A549 (cell line): Measurements from ENCODE around the gene SLC9A3.

Experiments used
- CEBPB ChIP-seq, 2 experiments: fragments of >200 bp in 1 of 2; sonication (Bioruptor Twin) in 1 of 2; formaldehyde crosslinking in 1 of 2; IDR thresholded peaks; 2 replicates each; pipeline ENCODE4 v1.6.1; 2012 to 2016
- EP300 ChIP-seq, 2 experiments: fragments of >200 bp; sonication (Bioruptor Twin); formaldehyde crosslinking; IDR thresholded peaks; 2 replicates in 1 of 2; 3 replicates in 1 of 2; pipeline ENCODE4 v1.6.1; 2016 to 2017
- ESRRA ChIP-seq: fragments of 150-350 bp; IDR thresholded peaks from 2 replicates; pipeline ENCODE4 v1.6.1; 2014; ENCODE audit warnings: mild to moderate bottlenecking, low read length, borderline replicate concordance
- POLR2A ChIP-seq: IDR thresholded peaks from 2 replicates; pipeline ENCODE4 v1.6.1; 2012; ENCODE audit warnings: mild to moderate bottlenecking, low read length
- TFCP2L1 ChIP-seq: fragments of 250-450 bp; sonication (Bioruptor Pico); IDR thresholded peaks from 2 replicates; pipeline ENCODE4 v1.5.0; 2021; ENCODE audit warnings: mild to moderate bottlenecking
- TF ChIP-seq, protein P1 (sequence below): fragments of >200 bp; sonication (Bioruptor Twin); formaldehyde crosslinking; IDR thresholded peaks from 3 replicates; pipeline ENCODE4 v1.5.1; 2016
- TF ChIP-seq, protein P2 (sequence below): fragments of 450-650 bp; IDR thresholded peaks from 2 replicates; pipeline ENCODE4 v1.6.1; 2014; ENCODE audit warnings: antibody characterized with exemption

- TF ChIP-seq, protein P1, sequence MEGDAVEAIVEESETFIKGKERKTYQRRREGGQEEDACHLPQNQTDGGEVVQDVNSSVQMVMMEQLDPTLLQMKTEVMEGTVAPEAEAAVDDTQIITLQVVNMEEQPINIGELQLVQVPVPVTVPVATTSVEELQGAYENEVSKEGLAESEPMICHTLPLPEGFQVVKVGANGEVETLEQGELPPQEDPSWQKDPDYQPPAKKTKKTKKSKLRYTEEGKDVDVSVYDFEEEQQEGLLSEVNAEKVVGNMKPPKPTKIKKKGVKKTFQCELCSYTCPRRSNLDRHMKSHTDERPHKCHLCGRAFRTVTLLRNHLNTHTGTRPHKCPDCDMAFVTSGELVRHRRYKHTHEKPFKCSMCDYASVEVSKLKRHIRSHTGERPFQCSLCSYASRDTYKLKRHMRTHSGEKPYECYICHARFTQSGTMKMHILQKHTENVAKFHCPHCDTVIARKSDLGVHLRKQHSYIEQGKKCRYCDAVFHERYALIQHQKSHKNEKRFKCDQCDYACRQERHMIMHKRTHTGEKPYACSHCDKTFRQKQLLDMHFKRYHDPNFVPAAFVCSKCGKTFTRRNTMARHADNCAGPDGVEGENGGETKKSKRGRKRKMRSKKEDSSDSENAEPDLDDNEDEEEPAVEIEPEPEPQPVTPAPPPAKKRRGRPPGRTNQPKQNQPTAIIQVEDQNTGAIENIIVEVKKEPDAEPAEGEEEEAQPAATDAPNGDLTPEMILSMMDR = peak; percentile 57
- TF ChIP-seq CEBPB (IDR thresholded peaks at IDR 0.05) = no peak
- no peak for TF ChIP-seq EP300 (IDR thresholded peaks at IDR 0.05)
- TF ChIP-seq TFCP2L1 = no peak
- no peak for TF ChIP-seq POLR2A
- TF ChIP-seq ESRRA = no peak
- TF ChIP-seq, protein P2, sequence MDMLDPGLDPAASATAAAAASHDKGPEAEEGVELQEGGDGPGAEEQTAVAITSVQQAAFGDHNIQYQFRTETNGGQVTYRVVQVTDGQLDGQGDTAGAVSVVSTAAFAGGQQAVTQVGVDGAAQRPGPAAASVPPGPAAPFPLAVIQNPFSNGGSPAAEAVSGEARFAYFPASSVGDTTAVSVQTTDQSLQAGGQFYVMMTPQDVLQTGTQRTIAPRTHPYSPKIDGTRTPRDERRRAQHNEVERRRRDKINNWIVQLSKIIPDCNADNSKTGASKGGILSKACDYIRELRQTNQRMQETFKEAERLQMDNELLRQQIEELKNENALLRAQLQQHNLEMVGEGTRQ = no peak
These were observed 77.4 kb downstream of the SLC9A3 start for GRCh38 chr5:446883-447263.
